Right atrium auricular region (tissue), 2 donors: Measurements from ENCODE around the gene APEH. TPM values are rescaled to one million over a fixed set of nuclear protein-coding genes. Genes with fewer than 3 reads are reported as not detected.

Experiments
- DNase-seq: peaks from one replicate; pipeline ENCODE4 v3.0.0-alpha.2; 2019; ENCODE audit warnings: low spot score
- H3K27ac ChIP-seq, 2 donors: fragments of 200-600 bp; sonication (generic); 1 replicate in 1 of 2; 2 replicates in 1 of 2; pipeline ENCODE4 v1.5.1; 2016 to 2019
- H3K27me3 ChIP-seq, 2 donors: fragments of 200-600 bp; sonication (generic); one replicate each; pipeline versions ENCODE4 v1.5.1 to v1.6.0; 2017 to 2019
- H3K36me3 ChIP-seq: fragments of 200-600 bp; sonication (generic); one replicate; pipeline ENCODE4 v1.5.1; 2016
- H3K4me1 ChIP-seq, 2 donors: fragments of 200-600 bp; sonication (generic); one replicate each; pipeline versions ENCODE4 v1.5.1 to v1.6.0; 2017 to 2019
- H3K4me3 ChIP-seq, 2 donors: fragments of 200-600 bp; sonication (generic); 1 replicate in 1 of 2; 2 replicates in 1 of 2; pipeline ENCODE4 v1.5.1; 2017 to 2019; ENCODE audit warnings: mild to moderate bottlenecking in 1 of 2, moderate library complexity in 1 of 2
- H3K9me3 ChIP-seq, 2 donors: fragments of 200-600 bp; sonication (generic); one replicate each; pipeline ENCODE4 v1.5.1; 2019
- CTCF ChIP-seq, 2 donors: fragments of 200-600 bp; sonication (generic); IDR thresholded peaks; one replicate each; pipeline ENCODE4 v1.5.1; 2019; ENCODE audit warnings: antibody characterized with exemption in 2 of 2
- total RNA-seq, 2 donors: library from RNA; depleted of rRNA; stranded (reverse); fragments of >200 nt; gene quantifications; one replicate each; pipeline ENCODE4 v1.1.0, GENCODE V29; 2016

Gene APEH
- total RNA-seq, 2 donors from 2014 or later: 61.1 to 67.5 TPM

- Histone ChIP-seq H3K4me3 (no peak overlapping the region), H3K27ac (no peak overlapping the region), H3K36me3 (no peaks in the 10 kb centered on the region), H3K9me3 (no peaks in the 10 kb centered on the region), H3K27me3 (no peaks in the 10 kb centered on the region), H3K4me1 (no peaks in the 10 kb centered on the region)
- TF ChIP-seq CTCF (IDR thresholded peaks at IDR 0.05): no peak
- DNase-seq: no peak
These were observed 35.7 kb upstream of the APEH start for GRCh38 chr3:49638445-49638844.

- TF ChIP-seq CTCF (IDR thresholded peaks at IDR 0.05): no peak
- no peaks in the 10 kb centered on the region for H3K9me3 ChIP-seq
- H3K27ac ChIP-seq: no peak overlapping the region
- no peak for DNase-seq
- no peaks in the 10 kb centered on the region for H3K4me1 ChIP-seq
- no peak overlapping the region for H3K4me3 ChIP-seq
- no peaks in the 10 kb centered on the region for H3K27me3 ChIP-seq
- H3K36me3 ChIP-seq: no peaks in the 10 kb centered on the region
These were observed 34.6 kb upstream of the APEH start for GRCh38 chr3:49639551-49639950.

GRCh38 chr3:49641292-49641691, 32.9 kb upstream of the APEH start:
- no peak for DNase-seq
- no peaks in the 10 kb centered on the region for H3K36me3 ChIP-seq
- no peaks in the 10 kb centered on the region for H3K9me3 ChIP-seq
- no peaks in the 10 kb centered on the region for H3K4me1 ChIP-seq
- H3K27ac ChIP-seq: no peak overlapping the region
- H3K4me3 ChIP-seq: no peak overlapping the region
- no peak for TF ChIP-seq CTCF (IDR thresholded peaks at IDR 0.05)
- H3K27me3 ChIP-seq: no peaks in the 10 kb centered on the region

- no peaks in the 10 kb centered on the region for H3K27me3 ChIP-seq
- H3K36me3 ChIP-seq: no peaks in the 10 kb centered on the region
- no peaks in the 10 kb centered on the region for H3K4me1 ChIP-seq
- no peak overlapping the region for H3K4me3 ChIP-seq
- TF ChIP-seq CTCF (IDR thresholded peaks at IDR 0.05): no peak
- H3K27ac ChIP-seq: no peak overlapping the region
- no peaks in the 10 kb centered on the region for H3K9me3 ChIP-seq
- no peak for DNase-seq
These were observed 32.0 kb upstream of the APEH start for GRCh38 chr3:49641921-49642707.

- H3K9me3 ChIP-seq: no peaks in the 10 kb centered on the region
- H3K36me3 ChIP-seq: no peaks in the 10 kb centered on the region
- H3K4me3 ChIP-seq: no peak overlapping the region
- no peak for TF ChIP-seq CTCF (IDR thresholded peaks at IDR 0.05)
- DNase-seq: no peak
- H3K27ac ChIP-seq: no peak overlapping the region
- peaks cover 0 to 6% of the 10 kb centered on the region in 2 donors for H3K4me1 ChIP-seq
- no peaks in the 10 kb centered on the region for H3K27me3 ChIP-seq
These were observed 31.4 kb upstream of the APEH start for GRCh38 chr3:49642708-49643145.

- Histone ChIP-seq H3K9me3 (no peaks in the 10 kb centered on the region), H3K36me3 (no peaks in the 10 kb centered on the region), H3K27ac (no peak overlapping the region), H3K4me1 (peaks cover 0 to 14% of the 10 kb centered on the region in 2 donors), H3K4me3 (no peak overlapping the region), H3K27me3 (no peaks in the 10 kb centered on the region)
- no peak for TF ChIP-seq CTCF (IDR thresholded peaks at IDR 0.05)
- DNase-seq: no peak
These were observed 29.5 kb upstream of the APEH start for GRCh38 chr3:49644684-49645083.
